Tracheal epithelial cell (primary cell): ENCODE results near the gene PSIP1. TPM values are rescaled to one million over a fixed set of nuclear protein-coding genes. Genes with fewer than 3 reads are reported as not detected.

Experiments
- total RNA-seq: library from RNA; depleted of rRNA; stranded (reverse); fragments of >200 nt; gene quantifications from 2 replicates; pipeline ENCODE4 v1.2.1, GENCODE V29; 2014

PSIP1 gene
- 8.7 and 12.8 TPM in 2 replicates for total RNA-seq

GRCh38 chr9:15510789-15511575, at the start of gene PSIP1:
TSS of gene PSIP1 (minus strand) at chr9:15510970. CDS start at chr9:15510188, 782 bp downstream.

GRCh38 chr9:15552636-15553527, 42.1 kb upstream of the PSIP1 start, which contains the start of gene CCDC171:
TSS of gene CCDC171 (plus strand) at chr9:15553043. CDS start at chr9:15564089, 11,046 bp downstream.

GRCh38 chr9:15422372-15423230, 88.2 kb downstream of the PSIP1 start, which contains the start of gene SNAPC3:
TSS of gene SNAPC3 (plus strand) at chr9:15422876. CDS start at chr9:15422880, 4 bp downstream.

Other genes starting within 250 kb of the PSIP1 start
- 8.1 and 10.1 TPM in 2 replicates for gene TTC39B, start 203.8 kb downstream of the PSIP1 start, total RNA-seq
- gene SNAPC3, start 88.1 kb downstream of the PSIP1 start, total RNA-seq = 29.8 and 41.9 TPM in 2 replicates
- 1.1 and 1.9 TPM in 2 replicates for gene CCDC171, start 42.1 kb upstream of the PSIP1 start, total RNA-seq